Neural progenitor cell (in vitro differentiated cells): ENCODE results near the gene RBFOX2. TPM values are rescaled to one million over a fixed set of nuclear protein-coding genes. Genes with fewer than 3 reads are reported as not detected.

Source experiments
- DNase-seq: peaks from one replicate; pipeline ENCODE4 v3.0.0-alpha.2; 2016; ENCODE audit warnings: low spot score
- H2AFZ ChIP-seq: fragments of 200-600 bp; sonication (generic); replicated peaks from 2 replicates; pipeline ENCODE4 v1.6.1; 2016; ENCODE audit warnings: antibody characterized with exemption
- H3F3A ChIP-seq: fragments of 200-600 bp; sonication (generic); 2 replicates; pipeline ENCODE4 v1.6.1; 2016; ENCODE audit warnings: antibody characterized with exemption, low read depth
- H3K27ac ChIP-seq: fragments of 200-600 bp; sonication (generic); 2 replicates; pipeline ENCODE4 v1.5.1; 2016; ENCODE audit warnings: mild to moderate bottlenecking
- H3K27me3 ChIP-seq: fragments of 200-600 bp; sonication (generic); 2 replicates; pipeline ENCODE4 v1.6.1; 2016; ENCODE audit warnings: mild to moderate bottlenecking, moderate library complexity
- H3K36me3 ChIP-seq: fragments of 200-600 bp; sonication (generic); 2 replicates; pipeline ENCODE4 v1.5.1; 2016
- H3K4me1 ChIP-seq: fragments of 200-600 bp; sonication (generic); 2 replicates; pipeline ENCODE4 v1.6.1; 2016; ENCODE audit warnings: mixed run types
- H3K4me2 ChIP-seq: fragments of 200-600 bp; sonication (generic); 2 replicates; pipeline ENCODE4 v1.6.1; 2016
- H3K4me3 ChIP-seq: fragments of 200-600 bp; sonication (generic); 2 replicates; pipeline ENCODE4 v1.5.1; 2016
- H3K79me2 ChIP-seq: fragments of 200-600 bp; sonication (generic); 2 replicates; pipeline ENCODE4 v1.6.1; 2016; ENCODE audit warnings: low read depth
- H3K9ac ChIP-seq: fragments of 200-600 bp; sonication (generic); 2 replicates; pipeline ENCODE4 v1.6.1; 2016
- H3K9me3 ChIP-seq: fragments of 200-600 bp; sonication (generic); 2 replicates; pipeline ENCODE4 v1.5.1; 2016; ENCODE audit warnings: low read depth
- H4K20me1 ChIP-seq: fragments of 200-600 bp; sonication (generic); 2 replicates; pipeline ENCODE4 v1.6.1; 2016; ENCODE audit warnings: low read depth
- H3K27ac Mint-ChIP-seq: 3 replicates; pipeline ENCODE4 v1.8.0; 2021; ENCODE audit warnings: mixed read lengths
- H3K27me3 Mint-ChIP-seq: 2 replicates; pipeline ENCODE4 v1.8.0; 2022; ENCODE audit warnings: low read depth, mild to moderate bottlenecking, inconsistent platforms, moderate library complexity, mixed read lengths; ENCODE audit not compliant: insufficient read depth
- H3K36me3 Mint-ChIP-seq: 3 replicates; pipeline ENCODE4 v1.8.0; 2021; ENCODE audit warnings: mixed read lengths
- H3K4me1 Mint-ChIP-seq: 3 replicates; pipeline ENCODE4 v1.8.0; 2021; ENCODE audit warnings: mixed read lengths
- H3K4me3 Mint-ChIP-seq: 3 replicates; pipeline ENCODE4 v1.8.0; 2021; ENCODE audit warnings: mild to moderate bottlenecking, moderate library complexity, mixed read lengths
- H3K9me3 Mint-ChIP-seq: 3 replicates; pipeline ENCODE4 v1.8.0; 2020; ENCODE audit warnings: mixed read lengths
- EZH2 ChIP-seq: fragments of 200-600 bp; sonication (generic); IDR thresholded peaks from 2 replicates; pipeline ENCODE4 v1.6.1; 2017; ENCODE audit warnings: antibody characterized with exemption, mild to moderate bottlenecking, moderate library complexity
- EZH2phosphoT487 ChIP-seq: fragments of 200-600 bp; sonication (generic); IDR thresholded peaks from 2 replicates; pipeline ENCODE4 v1.6.1; 2017; ENCODE audit warnings: antibody characterized with exemption
- total RNA-seq: library from RNA; depleted of rRNA; stranded (reverse); fragments of >200 nt; gene quantifications from 2 replicates; pipeline ENCODE4 v1.2.3, GENCODE V29; 2015; ENCODE audit warnings: low replicate concordance
- TF ChIP-seq, protein P1 (sequence below): fragments of 200-600 bp; sonication (generic); IDR thresholded peaks from 2 replicates; pipeline ENCODE4 v1.5.1; 2017; ENCODE audit warnings: antibody characterized with exemption, mild to moderate bottlenecking

Gene RBFOX2
- total RNA-seq, 1 donor from 2014 or later = 163 TPM

DNA sequence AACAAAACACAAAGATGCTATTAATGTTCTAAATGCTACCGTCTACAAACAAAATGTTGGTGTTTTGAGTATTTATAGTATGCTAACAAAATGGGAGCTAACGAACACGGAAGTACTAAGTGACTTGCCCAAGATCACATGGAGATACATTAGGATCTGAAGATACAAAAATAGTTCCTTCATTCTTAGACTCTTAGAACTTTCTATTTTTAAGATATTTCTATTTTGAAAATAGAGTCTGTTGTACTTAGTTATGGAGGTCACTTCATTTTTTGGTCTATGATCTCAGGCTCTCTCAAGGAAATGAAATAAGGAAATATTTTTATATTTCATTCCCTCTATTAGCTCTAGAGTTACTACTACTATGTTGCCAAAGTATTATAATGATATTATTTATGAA is 246.7 kb downstream of the RBFOX2 start:
- no peaks in the 10 kb centered on the region for H3K36me3 ChIP-seq
- H2AFZ ChIP-seq = no peak overlapping the region
- no peak for TF ChIP-seq EZH2
- no peak for TF ChIP-seq EZH2phosphoT487
- TF ChIP-seq, protein P1, sequence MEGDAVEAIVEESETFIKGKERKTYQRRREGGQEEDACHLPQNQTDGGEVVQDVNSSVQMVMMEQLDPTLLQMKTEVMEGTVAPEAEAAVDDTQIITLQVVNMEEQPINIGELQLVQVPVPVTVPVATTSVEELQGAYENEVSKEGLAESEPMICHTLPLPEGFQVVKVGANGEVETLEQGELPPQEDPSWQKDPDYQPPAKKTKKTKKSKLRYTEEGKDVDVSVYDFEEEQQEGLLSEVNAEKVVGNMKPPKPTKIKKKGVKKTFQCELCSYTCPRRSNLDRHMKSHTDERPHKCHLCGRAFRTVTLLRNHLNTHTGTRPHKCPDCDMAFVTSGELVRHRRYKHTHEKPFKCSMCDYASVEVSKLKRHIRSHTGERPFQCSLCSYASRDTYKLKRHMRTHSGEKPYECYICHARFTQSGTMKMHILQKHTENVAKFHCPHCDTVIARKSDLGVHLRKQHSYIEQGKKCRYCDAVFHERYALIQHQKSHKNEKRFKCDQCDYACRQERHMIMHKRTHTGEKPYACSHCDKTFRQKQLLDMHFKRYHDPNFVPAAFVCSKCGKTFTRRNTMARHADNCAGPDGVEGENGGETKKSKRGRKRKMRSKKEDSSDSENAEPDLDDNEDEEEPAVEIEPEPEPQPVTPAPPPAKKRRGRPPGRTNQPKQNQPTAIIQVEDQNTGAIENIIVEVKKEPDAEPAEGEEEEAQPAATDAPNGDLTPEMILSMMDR = no peak
- peaks cover 46% of the 10 kb centered on the region for H3K79me2 ChIP-seq
- H3K4me3 ChIP-seq = no peak overlapping the region
- no peak overlapping the region for H3K9ac ChIP-seq
- H3K27ac Mint-ChIP-seq = no peak overlapping the region
- H3F3A ChIP-seq = no peaks in the 10 kb centered on the region
- no peaks in the 10 kb centered on the region for H3K4me1 ChIP-seq
- H3K4me3 Mint-ChIP-seq = no peak overlapping the region
- peaks cover 4% of the 10 kb centered on the region for H3K27me3 Mint-ChIP-seq
- H3K9me3 ChIP-seq = no peaks in the 10 kb centered on the region
- no peak overlapping the region for H3K27ac ChIP-seq
- DNase-seq = no peak
- peaks cover 36% of the 10 kb centered on the region for H4K20me1 ChIP-seq
- no peak overlapping the region for H3K4me2 ChIP-seq
- H3K36me3 Mint-ChIP-seq = peaks cover 14% of the 10 kb centered on the region
- H3K4me1 Mint-ChIP-seq = peaks cover 18% of the 10 kb centered on the region
- no peaks in the 10 kb centered on the region for H3K27me3 ChIP-seq
- H3K9me3 Mint-ChIP-seq = no peaks in the 10 kb centered on the region

DNA sequence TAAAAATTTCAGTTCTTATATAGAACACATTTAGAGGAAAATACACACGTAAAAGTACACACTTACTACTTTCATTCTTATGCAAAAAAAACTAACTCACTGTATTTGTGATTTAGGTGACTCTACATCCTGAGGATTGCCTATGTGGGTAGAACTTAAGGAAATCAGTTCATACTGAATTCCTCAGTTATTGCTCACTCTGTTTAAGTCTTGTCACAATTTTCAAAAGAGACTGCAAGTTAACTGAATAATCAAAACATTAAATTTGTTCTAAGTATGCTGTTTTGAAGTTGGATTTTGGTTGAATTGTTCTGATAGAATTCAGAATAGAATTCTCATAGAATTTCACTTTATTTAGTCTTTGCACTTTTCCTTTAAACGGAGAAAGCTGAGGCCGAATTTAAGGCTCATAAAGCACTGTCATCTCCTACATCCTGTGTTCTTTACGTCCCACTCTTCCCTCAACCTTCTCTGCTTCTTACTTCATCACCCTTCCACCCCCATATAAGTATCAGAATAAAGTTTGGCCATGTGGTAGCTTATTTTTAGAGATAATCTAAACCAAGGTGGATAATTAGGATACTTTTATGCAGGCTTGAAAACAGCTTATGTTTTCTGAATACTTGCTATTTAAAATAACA is 251.2 kb downstream of the RBFOX2 start:
- no peaks in the 10 kb centered on the region for H3K9me3 ChIP-seq
- peaks cover 9% of the 10 kb centered on the region for H3K4me1 ChIP-seq
- H3K4me3 ChIP-seq = no peak overlapping the region
- H3K27ac ChIP-seq = no peak overlapping the region
- no peak for TF ChIP-seq EZH2
- no peak for TF ChIP-seq EZH2phosphoT487
- TF ChIP-seq, protein P1 = no peak
- peaks cover 2% of the 10 kb centered on the region for H3K27me3 Mint-ChIP-seq
- DNase-seq = no peak
- H3K27ac Mint-ChIP-seq = no peak overlapping the region
- H4K20me1 ChIP-seq = peaks cover 12% of the 10 kb centered on the region
- no peak overlapping the region for H3K9ac ChIP-seq
- no peaks in the 10 kb centered on the region for H3K27me3 ChIP-seq
- no peaks in the 10 kb centered on the region for H3K9me3 Mint-ChIP-seq
- H3K79me2 ChIP-seq = peaks cover 16% of the 10 kb centered on the region
- H3K4me2 ChIP-seq = no peak overlapping the region
- H3K4me3 Mint-ChIP-seq = no peak overlapping the region
- H3K4me1 Mint-ChIP-seq = peaks cover 1% of the 10 kb centered on the region
- peaks cover 13% of the 10 kb centered on the region for H3F3A ChIP-seq
- H3K36me3 ChIP-seq = no peaks in the 10 kb centered on the region
- peaks cover 11% of the 10 kb centered on the region for H3K36me3 Mint-ChIP-seq
- H2AFZ ChIP-seq = no peak overlapping the region

DNA sequence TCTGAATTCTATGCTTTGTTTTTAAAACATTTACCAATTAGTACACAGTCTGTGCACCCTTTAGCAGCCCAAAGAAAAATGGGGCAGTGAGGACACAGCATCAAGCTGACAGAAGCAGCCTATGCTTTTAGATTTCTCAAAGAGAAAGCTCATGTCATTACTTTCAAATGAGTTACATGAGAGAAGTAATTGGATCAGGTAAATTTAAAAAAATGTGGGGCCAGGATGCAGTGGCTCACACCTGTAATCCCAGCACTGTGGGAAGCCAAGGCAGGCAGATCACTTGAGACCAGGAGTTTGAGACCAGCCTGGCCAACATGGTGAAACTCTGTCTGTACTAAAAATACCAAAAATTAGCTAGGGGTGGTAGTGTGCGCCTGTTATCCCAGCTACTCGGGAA is 253.3 kb downstream of the RBFOX2 start:
- Histone ChIP-seq H3K9me3 (no peaks in the 10 kb centered on the region), H3K36me3 (no peaks in the 10 kb centered on the region), H3K4me1 (peaks cover 9% of the 10 kb centered on the region), H3K9ac (no peak overlapping the region), H2AFZ (no peak overlapping the region), H3K79me2 (peaks cover 4% of the 10 kb centered on the region), H4K20me1 (peaks cover 2% of the 10 kb centered on the region), H3K27me3 (no peaks in the 10 kb centered on the region), H3K4me2 (no peak overlapping the region), H3K4me3 (no peak overlapping the region), H3F3A (peaks cover 17% of the 10 kb centered on the region), H3K27ac (peak overlapping the region; percentile 52)
- no peak for DNase-seq
- TF ChIP-seq, protein P1 = no peak
- TF ChIP-seq EZH2phosphoT487 (no peak), EZH2 (no peak)
- Mint-ChIP-seq H3K27me3 (no peaks in the 10 kb centered on the region), H3K4me1 (no peaks in the 10 kb centered on the region), H3K27ac (no peak overlapping the region), H3K9me3 (no peaks in the 10 kb centered on the region), H3K36me3 (peaks cover 6% of the 10 kb centered on the region), H3K4me3 (no peak overlapping the region)
